ENCODE measurements around the gene FLOT1. TPM values are rescaled to one million over a fixed set of nuclear protein-coding genes. Genes with fewer than 3 reads are reported as not detected.

FLOT1 gene
- polyA plus RNA-seq, 3 donors: 87.0 to 229 (median 221) TPM

Other genes starting within 250 kb of the FLOT1 start
- gene GNL1, start 186.2 kb downstream of the FLOT1 start, polyA plus RNA-seq: 10 to 100 TPM; 38.2 to 84.1 (median 47.2) TPM
- gene PRR3, start 185.4 kb downstream of the FLOT1 start, polyA plus RNA-seq: 1 to 10 TPM; 4.0 to 6.2 (median 5.3) TPM
- 10 to 100 TPM; 18.3 to 46.5 (median 24.6) TPM for gene ABCF1, start 171.2 kb downstream of the FLOT1 start, polyA plus RNA-seq
- 10 to 100 TPM; 11.6 to 27.4 (median 18.1) TPM for gene PPP1R10, start 125.4 kb downstream of the FLOT1 start, polyA plus RNA-seq
- 10 to 100 TPM; 69.1 to 88.1 (median 77.1) TPM for gene MRPS18B, start 124.8 kb downstream of the FLOT1 start, polyA plus RNA-seq
- 1 to 10 TPM; 2.5 to 5.1 (median 4.9) TPM for gene ATAT1, start 115.8 kb downstream of the FLOT1 start, polyA plus RNA-seq
- gene C6orf136, start 95.6 kb downstream of the FLOT1 start, polyA plus RNA-seq: 10 to 100 TPM in 2 of 3 donors, 1 to 10 TPM in 1; 8.8 to 13.2 (median 10.2) TPM
- 10 to 100 TPM; 16.8 to 22.3 (median 19.7) TPM for gene DHX16, start 69.7 kb downstream of the FLOT1 start, polyA plus RNA-seq
- gene PPP1R18, start 56.0 kb downstream of the FLOT1 start, polyA plus RNA-seq: 100 to 1,000 TPM in 1 of 3 donors, 10 to 100 TPM in 1, 1 to 10 TPM in 1; 10.0 to 102 (median 75.8) TPM
- gene NRM, start 51.7 kb downstream of the FLOT1 start, polyA plus RNA-seq: 1 to 10 TPM; 6.7 to 8.1 (median 7.5) TPM
- gene MDC1, start 25.4 kb downstream of the FLOT1 start, polyA plus RNA-seq: 10 to 100 TPM in 1 of 3 donors, 1 to 10 TPM in 2; 7.4 to 12.7 (median 7.8) TPM
- gene TUBB, start 22.3 kb downstream of the FLOT1 start, polyA plus RNA-seq: 100 to 1,000 TPM; 166 to 400 (median 269) TPM
- gene IER3, start 1.9 kb upstream of the FLOT1 start, polyA plus RNA-seq: 100 to 1,000 TPM in 1 of 3 donors, 10 to 100 TPM in 2; 41.6 to 402 (median 45.5) TPM
- gene DDR1, start 141.8 kb upstream of the FLOT1 start, polyA plus RNA-seq: 10 to 100 TPM; 24.2 to 83.5 (median 57.4) TPM
- gene GTF2H4, start 165.5 kb upstream of the FLOT1 start, polyA plus RNA-seq: 10 to 100 TPM; 15.5 to 35.9 (median 16.5) TPM
- gene VARS2, start 171.6 kb upstream of the FLOT1 start, polyA plus RNA-seq: 10 to 100 TPM; 14.2 to 25.3 (median 20.9) TPM
- 1 to 10 TPM in 1 of 3 donors, under 1 TPM in 1, not detected in 1; 0.42 to 6.6 TPM for gene SFTA2, start 189.5 kb upstream of the FLOT1 start, polyA plus RNA-seq
- 1 to 10 TPM in 2 of 3 donors, under 1 TPM in 1; 0.08 to 8.5 (median 2.7) TPM for gene MUCL3, start 198.3 kb upstream of the FLOT1 start, polyA plus RNA-seq
- 1 to 10 TPM in 1 of 3 donors, under 1 TPM in 1, not detected in 1; 0.05 to 1.1 TPM for gene MUC21, start 241.0 kb upstream of the FLOT1 start, polyA plus RNA-seq

All from adipose tissue (tissue), 3 donors.